Transverse colon (tissue), 4 donors: Measurements from ENCODE around the gene NDUFV2. TPM values are rescaled to one million over a fixed set of nuclear protein-coding genes. Genes with fewer than 3 reads are reported as not detected.

Source experiments
- DNase-seq: peaks from one replicate; pipeline ENCODE4 v3.0.0-alpha.2; 2019
- H3K27ac ChIP-seq, 4 donors: fragments of 200-600 bp; sonication (generic); 2 replicates each; pipeline ENCODE4 v1.5.1; 2016 to 2018; ENCODE audit warnings: inconsistent platforms in 4 of 4
- H3K27me3 ChIP-seq: fragments of 200-600 bp; sonication (generic); 2 replicates; pipeline ENCODE4 v1.5.1; 2017; ENCODE audit warnings: inconsistent platforms
- H3K36me3 ChIP-seq, 4 donors: fragments of 200-600 bp; sonication (generic); 2 replicates each; pipeline ENCODE4 v1.5.1; 2017 to 2019; ENCODE audit warnings: inconsistent platforms in 4 of 4
- H3K4me1 ChIP-seq, 4 donors: fragments of 200-600 bp; sonication (generic); 2 replicates each; pipeline ENCODE4 v1.5.1; 2017 to 2020; ENCODE audit warnings: inconsistent platforms in 4 of 4
- H3K4me3 ChIP-seq, 4 donors: fragments of 200-600 bp; sonication (generic); 1 replicate in 1 of 4; 2 replicates in 3 of 4; pipeline versions ENCODE4 v1.5.1 to v1.6.1; 2017 to 2019; ENCODE audit warnings: inconsistent platforms in 4 of 4
- H3K9me3 ChIP-seq, 2 donors: fragments of 200-600 bp; sonication (generic); 2 replicates each; pipeline ENCODE4 v1.5.1; 2017 to 2019; ENCODE audit warnings: inconsistent platforms in 2 of 2
- EP300 ChIP-seq: sonication (generic); formaldehyde crosslinking; IDR thresholded peaks from one replicate; pipeline ENCODE4 v1.6.1; 2017; ENCODE audit warnings: antibody characterized with exemption, low read depth
- POLR2A ChIP-seq: fragments of 450-650 bp; IDR thresholded peaks from one replicate; pipeline ENCODE4 v1.6.1; 2016; ENCODE audit warnings: antibody characterized with exemption, mild to moderate bottlenecking, moderate library complexity
- POLR2AphosphoS5 ChIP-seq, 3 donors: sonication (generic); formaldehyde crosslinking; IDR thresholded peaks; one replicate each; pipeline ENCODE4 v1.6.1; 2016; ENCODE audit warnings: antibody characterized with exemption in 3 of 3
- WGBS, 2 donors: methylation state at CpG; one replicate each; pipeline ENCODE4 v1.1.5; 2018; ENCODE audit warnings: low coverage in 1 of 2; 5-methylcytosine and 5-hydroxymethylcytosine counted together
- in situ Hi-C, 4 donors: fragments of 200-750 bp; cut with MboI; loops; one replicate each; pipeline versions ENCODE4 v1.15.0 to v1.15.1; 2017; ENCODE audit warnings: low sequenced_read_pairs in 3 of 4, low pct_ligation_motif_present in 1 of 4, low pct_unique_long_range_greater_than_20kb in 1 of 4
- intact Hi-C: fragments of 100-400 bp; cut with DNase I; formaldehyde crosslinking; loops from one replicate; pipeline ENCODE4 v1.15.1; 2023; ENCODE audit warnings: low total_unique reads
- total RNA-seq, 4 donors: library from RNA; depleted of rRNA; stranded (reverse); fragments of >200 nt; gene quantifications; one replicate each; pipeline ENCODE4 v1.1.0, GENCODE V29; 2016
- TF ChIP-seq, protein P1 (sequence below), 5 experiments: fragments of 200-600 bp in 3 of 5; fragments of 450-650 bp in 2 of 5; sonication (generic) in 3 of 5; IDR thresholded peaks; 1 replicate in 2 of 5; 2 replicates in 3 of 5; pipeline ENCODE4 v1.5.1; 2016 to 2017; ENCODE audit warnings: antibody characterized with exemption in 5 of 5, inconsistent platforms in 3 of 5, mild to moderate bottlenecking in 2 of 5, moderate library complexity in 1 of 5

NDUFV2 gene
- total RNA-seq, 4 donors from 2014 or later: 24.7 to 140 (median 113) TPM

DNA sequence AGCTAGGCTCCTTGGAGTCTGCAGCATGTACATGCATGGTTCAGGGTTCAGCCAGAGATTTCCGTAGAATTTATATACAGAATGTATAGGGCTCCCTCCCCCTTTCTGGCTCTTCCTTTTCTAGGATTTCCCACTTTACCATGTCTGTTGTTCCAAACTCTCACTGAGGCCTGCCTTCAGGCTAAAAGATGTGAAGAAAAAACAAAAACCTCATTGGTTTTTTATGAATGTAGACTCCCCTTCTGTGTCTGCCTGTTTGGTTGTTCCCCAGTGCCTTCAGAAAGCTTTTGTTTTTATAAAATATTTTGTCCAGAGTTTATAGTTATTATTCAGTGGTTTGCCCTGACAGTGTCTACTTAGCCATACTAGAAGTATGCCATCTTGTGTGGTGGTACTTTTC lies 3.6 kb downstream of the NDUFV2 start:
- H3K9me3 ChIP-seq: no peaks in the 10 kb centered on the region
- H3K27me3 ChIP-seq: no peaks in the 10 kb centered on the region
- no peaks in the 10 kb centered on the region for H3K36me3 ChIP-seq
- in situ Hi-C loops (no loop called here), intact Hi-C loops (no loop called here)
- peaks cover 51 to 84% (median 73%) of the 10 kb centered on the region in 4 donors for H3K4me1 ChIP-seq
- 13 to 71% methylated on average over 1 of the region's 1 CpG for WGBS, 2 donors
- DNase-seq: no peak
- peak overlapping the region; percentile 54 to 99 (median 96) for H3K27ac ChIP-seq
- TF ChIP-seq POLR2AphosphoS5 (IDR thresholded peaks at IDR 0.05) (no peak), EP300 (no peak), POLR2A (no peak)
- TF ChIP-seq, protein P1, sequence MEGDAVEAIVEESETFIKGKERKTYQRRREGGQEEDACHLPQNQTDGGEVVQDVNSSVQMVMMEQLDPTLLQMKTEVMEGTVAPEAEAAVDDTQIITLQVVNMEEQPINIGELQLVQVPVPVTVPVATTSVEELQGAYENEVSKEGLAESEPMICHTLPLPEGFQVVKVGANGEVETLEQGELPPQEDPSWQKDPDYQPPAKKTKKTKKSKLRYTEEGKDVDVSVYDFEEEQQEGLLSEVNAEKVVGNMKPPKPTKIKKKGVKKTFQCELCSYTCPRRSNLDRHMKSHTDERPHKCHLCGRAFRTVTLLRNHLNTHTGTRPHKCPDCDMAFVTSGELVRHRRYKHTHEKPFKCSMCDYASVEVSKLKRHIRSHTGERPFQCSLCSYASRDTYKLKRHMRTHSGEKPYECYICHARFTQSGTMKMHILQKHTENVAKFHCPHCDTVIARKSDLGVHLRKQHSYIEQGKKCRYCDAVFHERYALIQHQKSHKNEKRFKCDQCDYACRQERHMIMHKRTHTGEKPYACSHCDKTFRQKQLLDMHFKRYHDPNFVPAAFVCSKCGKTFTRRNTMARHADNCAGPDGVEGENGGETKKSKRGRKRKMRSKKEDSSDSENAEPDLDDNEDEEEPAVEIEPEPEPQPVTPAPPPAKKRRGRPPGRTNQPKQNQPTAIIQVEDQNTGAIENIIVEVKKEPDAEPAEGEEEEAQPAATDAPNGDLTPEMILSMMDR (IDR thresholded peaks at IDR 0.05): no peak
- H3K4me3 ChIP-seq: peak overlapping the region in 1 of 4 donors; percentile 84

DNA sequence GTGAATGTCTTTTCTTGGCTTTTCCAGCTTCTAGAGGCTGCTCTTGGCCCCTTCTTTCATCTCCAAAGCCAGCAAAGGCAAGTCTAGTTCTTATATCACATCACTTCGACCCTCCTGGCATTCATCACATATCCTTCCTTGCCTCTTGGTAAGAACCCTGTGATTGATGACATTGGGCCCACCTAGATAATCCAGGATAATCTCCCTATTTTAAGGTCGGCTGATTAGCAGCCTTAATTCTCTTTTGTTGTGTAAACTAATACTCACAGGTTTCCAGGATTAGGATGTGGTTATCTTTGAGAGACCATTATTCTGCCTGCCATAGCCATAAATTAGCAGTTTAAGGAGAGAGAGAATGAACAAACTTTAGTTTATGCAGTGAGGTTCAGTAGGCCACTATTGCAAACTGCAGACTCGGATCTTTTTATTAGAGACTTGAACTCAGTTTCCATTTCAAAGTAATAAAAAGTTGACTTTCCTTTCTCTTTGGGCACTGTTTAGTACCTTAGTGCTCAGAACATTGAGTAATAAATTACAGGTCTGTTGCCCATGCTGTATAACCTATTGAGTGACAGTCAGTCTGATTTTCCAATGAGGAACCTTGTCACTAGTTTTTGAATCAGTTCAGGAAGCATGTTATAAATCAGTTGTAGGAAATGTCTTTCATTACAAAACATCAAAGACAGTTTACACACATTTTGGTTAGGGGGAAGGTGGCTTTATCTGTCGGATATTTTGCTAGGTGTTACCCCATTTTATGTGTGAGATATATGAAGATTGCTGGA lies 4.5 kb downstream of the NDUFV2 start:
- H3K27me3 ChIP-seq: no peaks in the 10 kb centered on the region
- peaks cover 55 to 82% (median 74%) of the 10 kb centered on the region in 4 donors for H3K4me1 ChIP-seq
- no peaks in the 10 kb centered on the region for H3K9me3 ChIP-seq
- H3K27ac ChIP-seq: peak overlapping the region; percentile 18 to 99 (median 76)
- in situ Hi-C loops (no loop called here), intact Hi-C loops (loop anchor here (1.0 kb wide), 1 partner anchor 17 kb away; no protein-coding TSS in a partner anchor)
- no peaks in the 10 kb centered on the region for H3K36me3 ChIP-seq
- no peak overlapping the region for H3K4me3 ChIP-seq
- WGBS, 2 donors: 7 to 19% methylated on average over 3 to 4 of the region's 4 CpGs
- TF ChIP-seq EP300 (no peak), POLR2A (no peak), POLR2AphosphoS5 (IDR thresholded peaks at IDR 0.05) (no peak)
- TF ChIP-seq, protein P1 (IDR thresholded peaks at IDR 0.05): no peak
- no peak for DNase-seq

DNA sequence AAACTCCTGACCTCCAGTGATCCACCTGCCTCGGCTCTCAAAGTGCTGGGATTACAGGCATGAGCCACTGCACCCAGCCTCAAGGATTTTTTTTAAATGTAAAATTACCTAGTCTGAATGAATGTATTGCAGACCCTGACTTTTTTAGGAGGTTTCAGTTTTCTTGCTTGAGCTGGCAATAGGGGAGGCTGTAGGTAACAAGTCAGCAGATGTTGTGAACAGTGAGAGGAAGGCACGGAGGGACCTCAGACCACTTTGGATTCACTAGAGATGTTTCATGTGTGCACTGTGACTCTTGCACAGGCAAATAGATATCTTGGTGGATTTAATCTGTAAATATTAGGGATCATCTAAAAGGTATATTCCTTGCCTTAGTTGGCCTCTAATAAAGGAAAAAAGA lies 6.4 kb downstream of the NDUFV2 start:
- Histone ChIP-seq H3K27me3 (no peaks in the 10 kb centered on the region), H3K27ac (peak overlapping the region; percentile 55 to 71 (median 60)), H3K9me3 (no peaks in the 10 kb centered on the region), H3K4me3 (no peak overlapping the region), H3K36me3 (no peaks in the 10 kb centered on the region), H3K4me1 (peaks cover 67 to 91% (median 81%) of the 10 kb centered on the region in 4 donors)
- intact Hi-C loops (no loop called here), in situ Hi-C loops (no loop called here)
- TF ChIP-seq, protein P1 (IDR thresholded peaks at IDR 0.05): no peak
- TF ChIP-seq POLR2AphosphoS5 (IDR thresholded peaks at IDR 0.05) (no peak), POLR2A (no peak), EP300 (no peak)
- DNase-seq: no peak
- WGBS, 2 donors: 81 to 100% methylated on average over 1 to 2 of the region's 2 CpGs

DNA sequence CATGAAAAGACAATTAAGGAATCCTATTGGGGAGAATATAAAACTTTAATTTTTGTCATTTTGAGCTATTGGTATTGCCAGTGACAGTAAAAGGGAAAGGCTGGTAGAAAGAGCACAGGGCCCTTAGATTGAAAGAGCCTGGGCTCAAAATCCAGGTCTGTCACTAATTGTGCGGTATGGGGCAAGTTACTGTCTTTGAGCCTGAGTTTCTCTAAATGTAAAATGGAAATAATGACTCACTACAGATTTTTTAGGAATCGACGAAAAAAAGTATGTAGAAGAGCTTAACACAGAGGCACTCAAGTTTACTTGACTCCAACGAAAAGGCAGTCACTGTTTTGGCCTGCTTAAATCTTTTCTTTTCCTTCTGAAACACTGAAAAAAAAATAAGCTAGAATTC lies 7.0 kb downstream of the NDUFV2 start:
- no peaks in the 10 kb centered on the region for H3K9me3 ChIP-seq
- WGBS, 2 donors: 54 to 69% methylated on average over 4 of the region's 4 CpGs
- intact Hi-C loops (no loop called here), in situ Hi-C loops (no loop called here)
- H3K27ac ChIP-seq: peak overlapping the region; percentile 55 to 71 (median 60)
- no peaks in the 10 kb centered on the region for H3K36me3 ChIP-seq
- H3K4me3 ChIP-seq: no peak overlapping the region
- peaks cover 67 to 91% (median 76%) of the 10 kb centered on the region in 4 donors for H3K4me1 ChIP-seq
- H3K27me3 ChIP-seq: no peaks in the 10 kb centered on the region
- no peak for DNase-seq
- TF ChIP-seq POLR2A: no peak
- no peak for TF ChIP-seq POLR2AphosphoS5 (IDR thresholded peaks at IDR 0.05)
- TF ChIP-seq, protein P1 (IDR thresholded peaks at IDR 0.05): no peak
- no peak for TF ChIP-seq EP300
